GM19328 (cell line): Measurements from ENCODE around the gene TEAD3.

Source experiments
- ATAC-seq: cut with Tn5 transposase; IDR thresholded peaks from one replicate; pipeline ENCODE4 v1.9.1; 2021; ENCODE audit warnings: mild to moderate bottlenecking, moderate library complexity; ENCODE audit not compliant: unreplicated experiment

The TEAD3 gene

GRCh38 chr6:35427435-35427834 is 69.4 kb downstream of the TEAD3 start:
- ATAC-seq = no peak

- ATAC-seq = no peak
Measured at GRCh38 chr6:35426074-35426473, 70.8 kb downstream of the TEAD3 start.

- no peak for ATAC-seq
Measured at GRCh38 chr6:35425284-35425683, 71.6 kb downstream of the TEAD3 start.
